Lung (tissue), 13 donors: ENCODE measurements around the gene PLEKHA6. TPM values are rescaled to one million over a fixed set of nuclear protein-coding genes. Genes with fewer than 3 reads are reported as not detected.

Source experiments
- ATAC-seq: fragments of 200-7000 bp; cut with Tn5 transposase; one replicate; pipeline ENCODE4 v1.9.1; 2020; ENCODE audit warnings: moderate number of reproducible peaks; ENCODE audit not compliant: insufficient read depth, low FRiP score
- DNase-seq, 3 donors: peaks; one replicate each; pipeline ENCODE4 v3.0.0-alpha.2; 2013 to 2017
- H3K27ac ChIP-seq, 2 donors: one replicate each; pipeline ENCODE4 v1.5.1; 2013; ENCODE audit warnings: mild to moderate bottlenecking in 2 of 2, moderate library complexity in 2 of 2, control low read depth in 1 of 2, inconsistent platforms in 1 of 2, low read depth in 1 of 2, low read length in 1 of 2
- H3K27me3 ChIP-seq, 3 donors: one replicate each; pipeline ENCODE4 v1.5.1; 2013; ENCODE audit warnings: low read length in 2 of 3; ENCODE audit not compliant: control insufficient read depth in 3 of 3, insufficient read depth in 3 of 3
- H3K36me3 ChIP-seq, 4 donors: one replicate each; pipeline ENCODE4 v1.5.1; 2013; ENCODE audit warnings: low read length in 4 of 4, mild to moderate bottlenecking in 1 of 4, moderate library complexity in 1 of 4; ENCODE audit not compliant: control insufficient read depth in 4 of 4, insufficient read depth in 4 of 4
- H3K4me1 ChIP-seq, 5 donors: one replicate each; pipeline ENCODE4 v1.5.1; 2013; ENCODE audit warnings: low read length in 5 of 5, mild to moderate bottlenecking in 2 of 5, moderate library complexity in 1 of 5; ENCODE audit not compliant: control insufficient read depth in 5 of 5, insufficient read depth in 5 of 5
- H3K4me3 ChIP-seq: one replicate; pipeline ENCODE4 v1.5.1; 2013; ENCODE audit warnings: mild to moderate bottlenecking, control low read depth, moderate library complexity
- H3K9ac ChIP-seq, 2 donors: one replicate each; pipeline ENCODE4 v1.5.1; 2013; ENCODE audit warnings: low read length in 2 of 2, control low read depth in 1 of 2; ENCODE audit not compliant: insufficient read depth in 1 of 2
- H3K9me3 ChIP-seq, 4 donors: one replicate each; pipeline ENCODE4 v1.5.1; 2013; ENCODE audit warnings: low read length in 3 of 4, mild to moderate bottlenecking in 1 of 4, moderate library complexity in 1 of 4; ENCODE audit not compliant: control insufficient read depth in 4 of 4, insufficient read depth in 3 of 4
- CTCF ChIP-seq: IDR thresholded peaks from 2 replicates; pipeline ENCODE4 v1.5.1; 2012; ENCODE audit warnings: mild to moderate bottlenecking; ENCODE audit errors: control extremely low read depth, extremely low read depth
- WGBS, 2 donors: extraction: QIAGEN DNeasy Blood & Tissue Kit; methylation state at CpG; one replicate each; pipeline ENCODE4 v1.1.7; 2013; 5-methylcytosine and 5-hydroxymethylcytosine counted together
- polyA plus RNA-seq, 2 donors: library from polyadenylated mRNA; stranded (reverse); fragments of 200-250 nt; gene quantifications; one replicate each; pipeline ENCODE4 v1.2.1, GENCODE V29; 2013
- small RNA-seq: library from RNA; depleted of rRNA; stranded (forward); fragments of <200 nt; gene quantifications from one replicate; pipeline ENCODE3, GENCODE V24; 2014; ENCODE audit warnings: low replicate concordance
- total RNA-seq, 2 donors: library from RNA; depleted of rRNA in 1 of 2; stranded (reverse); fragments of >200 nt in 1 of 2; gene quantifications; one replicate each; pipeline ENCODE4 v1.2.1, GENCODE V29; 2014 to 2021
- donor health status: control.
- donor health status: control.
- donor health status: Bipolar disorder and iron deficiency.
- donor health status: healthy.
- donor health status: DM: yes; HTN: yes; CAD: no.

The PLEKHA6 gene
- total and polyA plus RNA-seq, 4 donors, result 0.88 to 10.5 (median 3.3) TPM

- no peaks in the 10 kb centered on the region for H3K4me1 ChIP-seq
- no peak for ATAC-seq
- TF ChIP-seq CTCF, result no peak
Observed at GRCh38 chr1:204170494-204171155, 189.1 kb downstream of the PLEKHA6 start.

GRCh38 chr1:204169858-204170257 is 189.9 kb downstream of the PLEKHA6 start:
- H3K4me1 ChIP-seq, result no peaks in the 10 kb centered on the region
- no peak for TF ChIP-seq CTCF
- H3K27me3 ChIP-seq, result peaks cover 0 to 2% (median 1%) of the 10 kb centered on the region in 3 donors
- H3K27ac ChIP-seq, result no peak overlapping the region
- 89 to 97% methylated on average over 4 of the region's 4 CpGs for WGBS, 2 donors
- H3K9me3 ChIP-seq, result peaks cover 0 to 8% (median 2%) of the 10 kb centered on the region in 4 donors
- no peak for ATAC-seq
- no peak overlapping the region for H3K4me3 ChIP-seq
- no peak for DNase-seq
- H3K9ac ChIP-seq, result no peak overlapping the region
- no peaks in the 10 kb centered on the region for H3K36me3 ChIP-seq

More at GRCh38 chr1:204170494-204171155, 189.1 kb downstream of the PLEKHA6 start:
- Histone ChIP-seq H3K9ac (no peak overlapping the region), H3K9me3 (peaks cover 0 to 8% (median 2%) of the 10 kb centered on the region in 4 donors), H3K4me3 (no peak overlapping the region), H3K27me3 (peaks cover 0 to 3% (median 2%) of the 10 kb centered on the region in 3 donors), H3K36me3 (no peaks in the 10 kb centered on the region), H3K27ac (no peak overlapping the region)
- DNase-seq, result no peak
- 91 to 95% methylated on average over 3 of the region's 3 CpGs for WGBS, 2 donors

Small RNAs within 50 kb of the gene (small RNA-seq; reads per million reads assigned to genes)
- not detected for gene AL606489.2

Other genes with a start within 250 kb of the PLEKHA6 start
- gene ETNK2, start 207.9 kb downstream of the PLEKHA6 start, total RNA-seq, result 1 to 10 TPM; 5.0 to 5.8 TPM
- 1 to 10 TPM; 2.2 to 2.8 TPM for gene ETNK2, start 207.9 kb downstream of the PLEKHA6 start, polyA plus RNA-seq
- gene REN, start 193.6 kb downstream of the PLEKHA6 start, total RNA-seq, result under 1 TPM; 0.23 to 0.28 TPM
- gene REN, start 193.6 kb downstream of the PLEKHA6 start, polyA plus RNA-seq, result under 1 TPM; 0.31 to 0.75 TPM
- not detected for gene KISS1, start 163.4 kb downstream of the PLEKHA6 start, total RNA-seq
- gene KISS1, start 163.4 kb downstream of the PLEKHA6 start, polyA plus RNA-seq, result 1 to 10 TPM in 1 of 2 donors, under 1 TPM in 1; 0.25 to 3.4 TPM
- 1 to 10 TPM; 4.1 to 8.5 TPM for gene GOLT1A, start 145.9 kb downstream of the PLEKHA6 start, total RNA-seq
- gene GOLT1A, start 145.9 kb downstream of the PLEKHA6 start, polyA plus RNA-seq, result 10 to 100 TPM in 1 of 2 donors, 1 to 10 TPM in 1; 7.0 to 23.8 TPM
- 10 to 100 TPM; 43.9 to 57.0 TPM for gene PPP1R15B, start 51.9 kb upstream of the PLEKHA6 start, total RNA-seq
- 10 to 100 TPM; 14.6 to 29.8 TPM for gene PPP1R15B, start 51.9 kb upstream of the PLEKHA6 start, polyA plus RNA-seq
- gene PIK3C2B, start 134.9 kb upstream of the PLEKHA6 start, total RNA-seq, result 10 to 100 TPM; 36.9 to 37.6 TPM
- 10 to 100 TPM; 11.9 to 13.2 TPM for gene PIK3C2B, start 134.9 kb upstream of the PLEKHA6 start, polyA plus RNA-seq
- gene MDM4, start 156.5 kb upstream of the PLEKHA6 start, total RNA-seq, result 100 to 1,000 TPM in 1 of 2 donors, 10 to 100 TPM in 1; 62.1 to 138 TPM
- 10 to 100 TPM in 1 of 2 donors, 1 to 10 TPM in 1; 5.6 to 15.6 TPM for gene MDM4, start 156.5 kb upstream of the PLEKHA6 start, polyA plus RNA-seq